ENCODE data around the gene ADAMTS17. TPM values are rescaled to one million over a fixed set of nuclear protein-coding genes. Genes with fewer than 3 reads are reported as not detected.

Gene ADAMTS17
- total RNA-seq, 1 donor from 2014 or later, result not detected

- DNase-seq (ENCODE audit: extremely low read depth, low read depth, low spot score), result no peak
These were observed 166.2 kb downstream of the ADAMTS17 start for GRCh38 chr15:100175406-100176114.

DNA sequence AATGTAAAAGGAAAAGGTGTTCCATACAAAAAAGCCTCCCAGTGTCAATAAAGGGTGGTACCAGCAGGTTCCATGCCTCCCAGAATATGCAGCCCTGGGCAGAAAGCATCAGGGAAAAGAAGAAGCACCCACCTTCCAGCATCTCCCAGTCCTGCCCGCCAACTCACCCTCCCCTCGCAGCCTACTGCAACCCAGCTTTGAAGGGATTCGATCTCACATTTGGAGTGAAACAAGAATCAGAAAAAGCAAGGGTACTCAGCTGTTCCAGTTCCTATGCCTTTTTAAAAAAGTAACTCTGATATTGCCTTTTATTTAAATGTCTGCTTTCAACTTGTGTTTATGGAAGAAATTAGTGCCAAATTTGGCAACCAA lies 166.9 kb downstream of the ADAMTS17 start:
- no peak for DNase-seq (ENCODE audit: extremely low read depth, low read depth, low spot score)

GRCh38 chr15:100174159-100174903 lies 167.4 kb downstream of the ADAMTS17 start:
- no peak for DNase-seq (ENCODE audit: extremely low read depth, low read depth, low spot score)

GRCh38 chr15:100172356-100173024 lies 169.3 kb downstream of the ADAMTS17 start:
- DNase-seq (ENCODE audit: extremely low read depth, low read depth, low spot score), result no peak

DNA sequence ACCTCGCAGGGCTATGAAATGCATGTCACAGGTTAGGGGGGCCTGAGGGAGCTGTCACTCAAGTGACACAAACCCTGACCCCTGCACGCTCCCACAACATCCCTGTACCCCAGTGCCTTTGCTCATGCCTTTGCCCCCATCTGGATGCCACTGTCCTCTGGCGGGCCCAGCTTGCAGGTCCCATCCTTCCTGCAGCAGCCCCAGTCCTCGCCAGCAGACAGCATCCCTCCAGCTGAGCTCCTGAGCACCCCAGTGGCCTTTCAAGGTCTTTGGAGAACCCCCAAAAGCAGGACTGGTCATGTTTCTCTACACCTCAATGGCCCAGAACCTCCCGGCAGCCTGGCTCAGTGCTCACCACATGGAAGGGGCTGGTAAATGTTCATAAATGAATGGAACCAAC lies 170.4 kb downstream of the ADAMTS17 start:
- DNase-seq (ENCODE audit: extremely low read depth, low read depth, low spot score), result no peak

- no peak for DNase-seq (ENCODE audit: extremely low read depth, low read depth, low spot score)
These were observed 171.2 kb downstream of the ADAMTS17 start for GRCh38 chr15:100170291-100171210.

- DNase-seq (ENCODE audit: extremely low read depth, low read depth, low spot score), result no peak
These were observed 172.0 kb downstream of the ADAMTS17 start for GRCh38 chr15:100169615-100170290.

GRCh38 chr15:100168787-100169186 lies 173.0 kb downstream of the ADAMTS17 start:
- DNase-seq (ENCODE audit: extremely low read depth, low read depth, low spot score), result no peak

DNA sequence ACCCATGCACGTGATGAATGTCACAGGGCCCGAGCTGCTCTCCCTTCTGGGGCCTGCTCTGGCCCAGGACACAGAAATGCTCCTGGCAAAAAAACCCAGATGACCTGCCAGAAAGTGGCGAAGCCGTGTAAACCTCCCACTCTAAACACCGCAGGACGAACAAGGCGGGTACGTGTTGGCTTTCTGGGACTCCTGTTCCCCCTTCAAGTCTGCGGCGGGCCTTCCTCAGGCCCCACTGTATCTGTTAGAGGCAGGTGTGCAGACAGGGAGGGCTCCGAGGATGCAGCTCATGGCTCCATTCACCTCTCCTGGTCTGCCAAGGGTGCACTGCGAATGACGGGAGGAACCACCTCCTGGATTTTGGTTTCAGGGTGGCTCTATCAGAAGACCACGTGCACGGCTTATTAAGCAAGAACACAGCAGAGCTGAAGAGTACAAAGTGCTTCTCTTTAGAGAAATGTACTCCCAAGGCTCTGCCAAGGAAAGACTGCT lies 173.8 kb downstream of the ADAMTS17 start:
- DNase-seq (ENCODE audit: extremely low read depth, low read depth, low spot score), result no peak

DNA sequence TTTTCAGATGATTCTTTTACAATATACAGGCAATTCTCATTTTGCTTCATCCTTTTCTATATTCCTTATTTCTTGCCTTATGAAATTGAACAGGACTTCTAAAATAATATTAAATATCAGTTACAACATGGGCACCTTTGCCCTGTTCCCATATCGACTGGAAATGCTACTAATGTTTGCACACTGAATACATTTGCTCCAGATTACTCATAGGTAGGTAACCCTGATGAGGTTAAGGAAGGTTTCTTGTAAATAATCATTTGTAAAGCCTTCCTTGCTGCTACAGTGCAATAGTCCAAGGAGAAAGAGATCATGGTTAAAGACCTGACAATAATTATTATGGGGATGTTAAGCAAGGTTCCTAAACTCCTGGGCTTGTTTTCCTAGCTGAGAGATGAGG lies 175.5 kb downstream of the ADAMTS17 start:
- no peak for DNase-seq (ENCODE audit: extremely low read depth, low read depth, low spot score)

DNA sequence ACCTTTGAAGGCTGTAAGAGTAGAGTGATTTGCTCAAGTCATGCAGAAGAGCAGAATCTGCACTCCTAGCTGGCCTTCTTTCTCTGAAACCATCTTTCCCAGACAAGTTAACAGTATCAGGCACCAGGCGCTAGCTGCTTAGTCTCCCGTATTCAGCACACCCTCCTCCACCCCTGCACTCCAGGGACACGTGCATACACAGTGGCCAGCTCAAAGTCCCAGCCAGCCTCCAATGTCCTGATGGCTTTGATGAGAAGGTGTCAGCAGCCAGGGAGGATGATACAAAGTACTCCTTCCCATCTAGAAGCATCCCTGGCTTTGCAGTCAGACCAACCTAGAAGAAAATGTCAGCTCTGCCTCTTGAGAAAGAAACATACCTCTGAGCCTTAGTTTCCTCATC lies 177.8 kb downstream of the ADAMTS17 start:
- DNase-seq (ENCODE audit: extremely low read depth, low read depth, low spot score), result no peak

DNA sequence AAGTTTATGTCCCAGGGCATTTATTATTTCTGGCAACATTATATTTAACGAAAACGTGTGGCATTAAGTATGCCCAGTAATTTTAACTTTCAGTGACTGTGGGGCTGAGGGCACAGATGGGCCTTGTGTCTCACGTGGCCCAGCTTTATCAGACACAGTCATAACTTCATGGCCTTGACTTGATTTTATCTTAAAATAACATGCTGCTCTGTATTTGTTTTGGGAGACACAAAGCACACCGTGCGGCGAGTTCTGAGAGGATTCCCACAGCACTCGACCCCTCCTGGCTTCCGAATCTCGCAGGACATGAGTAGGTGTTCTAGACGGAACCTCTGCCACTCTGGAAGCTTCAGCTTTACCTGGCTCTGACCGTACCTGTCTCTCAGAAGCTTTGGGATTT lies 180.8 kb downstream of the ADAMTS17 start:
- no peak for DNase-seq (ENCODE audit: extremely low read depth, low read depth, low spot score)

- no peak for DNase-seq (ENCODE audit: extremely low read depth, low read depth, low spot score)
These were observed 182.3 kb downstream of the ADAMTS17 start for GRCh38 chr15:100159436-100159835.

DNA sequence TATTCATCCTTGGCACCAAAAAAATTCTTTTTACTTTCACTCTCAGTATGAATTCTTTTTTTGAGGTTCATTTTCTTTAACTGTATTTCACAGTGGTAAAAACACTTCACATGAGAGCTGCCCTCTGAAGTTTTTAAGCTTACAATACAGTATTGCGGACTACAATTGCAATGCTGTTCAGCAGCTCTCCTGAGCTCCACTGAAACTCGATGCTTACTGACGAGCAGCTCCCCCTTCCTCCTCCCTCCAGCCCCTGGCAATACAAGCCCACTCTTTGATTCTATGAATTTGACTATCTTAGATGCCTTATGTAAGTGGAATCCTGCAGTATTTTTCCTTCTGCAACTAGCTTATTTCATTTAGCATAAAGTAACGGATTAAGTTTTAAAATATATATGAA lies 183.4 kb downstream of the ADAMTS17 start:
- DNase-seq (ENCODE audit: extremely low read depth, low read depth, low spot score), result no peak

- DNase-seq (ENCODE audit: extremely low read depth, low read depth, low spot score), result no peak
These were observed 185.6 kb downstream of the ADAMTS17 start for GRCh38 chr15:100156201-100156600.

DNA sequence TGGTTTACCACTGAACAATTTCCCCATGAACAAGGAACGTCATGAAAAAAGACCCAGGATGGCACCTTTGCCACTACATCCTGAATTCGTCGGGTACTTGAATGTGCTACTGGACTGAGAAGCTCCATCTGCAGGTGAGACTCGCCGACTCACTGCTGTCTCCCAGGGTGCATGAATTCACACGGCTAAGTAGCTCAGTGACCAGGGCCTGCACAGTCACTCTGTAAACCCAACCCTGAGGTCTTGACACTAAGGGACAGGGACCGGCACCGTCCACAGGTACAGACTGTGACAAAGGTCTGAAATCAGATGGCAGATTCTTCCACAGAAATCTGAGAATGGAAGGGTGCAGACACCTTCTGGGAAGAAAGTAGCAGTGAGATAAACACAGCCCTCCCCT lies 187.4 kb downstream of the ADAMTS17 start:
- no peak for DNase-seq (ENCODE audit: extremely low read depth, low read depth, low spot score)

GRCh38 chr15:100152463-100152862 lies 189.3 kb downstream of the ADAMTS17 start:
- DNase-seq (ENCODE audit: extremely low read depth, low read depth, low spot score), result no peak

DNA sequence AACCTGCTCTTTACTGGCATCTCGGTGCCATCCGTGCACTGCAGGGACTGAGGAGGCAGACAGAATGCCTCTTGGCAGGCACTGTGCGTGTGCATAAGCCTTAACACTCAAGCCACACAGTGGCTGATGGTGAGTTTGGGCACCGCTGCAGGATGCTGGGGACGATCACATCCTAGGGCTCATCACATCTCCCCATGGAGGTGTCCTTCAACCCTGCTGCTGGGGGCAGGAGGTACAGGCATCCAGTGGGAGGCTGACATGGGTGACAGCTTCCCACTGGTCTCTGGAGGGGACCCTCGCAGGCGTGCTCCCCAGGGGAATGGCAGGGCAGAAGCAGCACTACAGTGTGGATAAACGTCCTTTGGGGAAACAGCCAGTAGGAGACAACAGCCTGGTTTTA lies 190.9 kb downstream of the ADAMTS17 start:
- DNase-seq (ENCODE audit: extremely low read depth, low read depth, low spot score), result no peak

- no peak for DNase-seq (ENCODE audit: extremely low read depth, low read depth, low spot score)
These were observed 193.9 kb downstream of the ADAMTS17 start for GRCh38 chr15:100147828-100148227.

DNA sequence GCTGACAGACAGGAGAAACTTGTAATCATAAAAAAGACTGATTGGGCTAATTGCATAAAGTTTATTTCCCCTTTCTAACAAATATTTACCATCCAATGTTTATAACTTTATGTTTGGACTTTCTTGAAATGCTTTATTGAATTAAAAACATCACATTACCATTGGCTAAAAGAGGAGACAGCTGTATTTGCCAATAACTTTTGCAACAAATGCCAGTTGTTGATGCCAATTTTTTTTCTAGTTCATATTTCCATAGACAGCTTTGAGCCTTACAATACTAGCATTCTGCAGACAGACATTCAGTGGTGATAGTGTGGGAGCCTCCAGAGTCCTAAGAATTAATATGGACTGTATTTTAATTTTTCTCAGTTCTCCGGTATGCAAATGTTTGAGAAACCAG lies 198.4 kb downstream of the ADAMTS17 start:
- DNase-seq (ENCODE audit: extremely low read depth, low read depth, low spot score), result no peak
